ENCODE measurements around the gene ZFYVE9. TPM values are rescaled to one million over a fixed set of nuclear protein-coding genes. Genes with fewer than 3 reads are reported as not detected.
"Not testable (repeated sequence)": the region's sequence is repeated elsewhere in the genome, so short reads cannot be mapped to it uniquely, and the experiment has no call there.

ZFYVE9 gene
- total RNA-seq, 1 donor from 2014 or later = 40.0 TPM

DNA sequence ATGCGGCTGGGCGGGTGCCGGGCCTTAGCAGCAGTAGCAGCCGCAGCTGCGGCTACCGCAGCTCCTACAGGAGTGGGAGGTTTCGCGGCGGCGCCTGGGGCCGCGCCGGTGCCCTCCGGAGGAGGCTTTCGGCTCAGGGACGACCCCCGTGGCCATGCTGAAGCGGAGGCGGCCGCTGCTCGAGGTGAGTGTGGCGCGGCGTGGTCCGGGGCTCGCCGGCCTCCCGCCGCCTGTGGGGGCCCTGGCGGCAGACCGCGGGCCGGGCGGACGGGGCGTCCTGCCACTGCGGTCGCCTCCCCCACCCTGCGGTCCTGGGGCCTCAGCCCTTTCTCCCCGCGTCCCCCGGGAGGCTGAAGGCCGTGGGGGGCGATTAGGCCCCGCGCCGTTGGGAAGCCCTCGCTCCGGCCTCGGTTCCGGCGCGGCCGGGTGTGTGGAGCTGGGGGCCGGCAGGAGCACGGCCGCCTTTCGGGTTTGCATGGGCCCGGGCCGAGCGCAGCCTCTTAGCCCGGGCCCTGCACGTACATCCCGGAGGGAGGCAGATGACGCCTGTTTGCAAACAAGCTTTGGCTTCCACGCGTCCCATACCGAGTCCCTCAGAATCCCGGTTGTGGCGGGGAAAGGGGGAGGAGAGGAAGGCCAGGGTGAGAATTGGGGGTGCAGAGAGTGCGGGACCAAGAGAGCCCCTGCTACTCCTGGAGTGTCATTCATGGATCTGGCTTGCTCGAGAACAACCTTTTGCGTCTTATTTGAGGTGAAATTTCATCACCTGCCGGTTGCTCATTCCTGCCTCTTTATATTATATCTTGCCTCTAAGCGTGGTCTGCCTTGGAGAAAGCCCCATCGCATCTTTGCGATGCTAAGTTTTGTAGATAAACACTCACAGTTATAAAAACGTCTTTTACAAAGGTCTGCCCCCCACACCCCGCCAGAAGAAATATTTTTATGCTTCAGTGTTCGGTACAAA, 613 bp downstream of the ZFYVE9 start:
- peak; percentile 35 for DNase-seq (ENCODE audit: low spot score, unreplicated experiment)
- peaks cover 5% of the 10 kb centered on the region for H3K27me3 Mint-ChIP-seq
- H3K4me3 Mint-ChIP-seq (ENCODE audit: low read depth) = peak overlapping the region; percentile 88
- TF ChIP-seq, protein P1, sequence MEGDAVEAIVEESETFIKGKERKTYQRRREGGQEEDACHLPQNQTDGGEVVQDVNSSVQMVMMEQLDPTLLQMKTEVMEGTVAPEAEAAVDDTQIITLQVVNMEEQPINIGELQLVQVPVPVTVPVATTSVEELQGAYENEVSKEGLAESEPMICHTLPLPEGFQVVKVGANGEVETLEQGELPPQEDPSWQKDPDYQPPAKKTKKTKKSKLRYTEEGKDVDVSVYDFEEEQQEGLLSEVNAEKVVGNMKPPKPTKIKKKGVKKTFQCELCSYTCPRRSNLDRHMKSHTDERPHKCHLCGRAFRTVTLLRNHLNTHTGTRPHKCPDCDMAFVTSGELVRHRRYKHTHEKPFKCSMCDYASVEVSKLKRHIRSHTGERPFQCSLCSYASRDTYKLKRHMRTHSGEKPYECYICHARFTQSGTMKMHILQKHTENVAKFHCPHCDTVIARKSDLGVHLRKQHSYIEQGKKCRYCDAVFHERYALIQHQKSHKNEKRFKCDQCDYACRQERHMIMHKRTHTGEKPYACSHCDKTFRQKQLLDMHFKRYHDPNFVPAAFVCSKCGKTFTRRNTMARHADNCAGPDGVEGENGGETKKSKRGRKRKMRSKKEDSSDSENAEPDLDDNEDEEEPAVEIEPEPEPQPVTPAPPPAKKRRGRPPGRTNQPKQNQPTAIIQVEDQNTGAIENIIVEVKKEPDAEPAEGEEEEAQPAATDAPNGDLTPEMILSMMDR (IDR thresholded peaks at IDR 0.05; ENCODE audit: unreplicated experiment) = peak; percentile 22
- H3K4me1 Mint-ChIP-seq (ENCODE audit: low read depth) = peaks cover 14% of the 10 kb centered on the region
- no peaks in the 10 kb centered on the region for H3K36me3 Mint-ChIP-seq (ENCODE audit: insufficient read depth)
- no peaks in the 10 kb centered on the region for H3K9me3 Mint-ChIP-seq (ENCODE audit: low read depth)
- peak overlapping the region; percentile 91 for H3K27ac Mint-ChIP-seq

DNA sequence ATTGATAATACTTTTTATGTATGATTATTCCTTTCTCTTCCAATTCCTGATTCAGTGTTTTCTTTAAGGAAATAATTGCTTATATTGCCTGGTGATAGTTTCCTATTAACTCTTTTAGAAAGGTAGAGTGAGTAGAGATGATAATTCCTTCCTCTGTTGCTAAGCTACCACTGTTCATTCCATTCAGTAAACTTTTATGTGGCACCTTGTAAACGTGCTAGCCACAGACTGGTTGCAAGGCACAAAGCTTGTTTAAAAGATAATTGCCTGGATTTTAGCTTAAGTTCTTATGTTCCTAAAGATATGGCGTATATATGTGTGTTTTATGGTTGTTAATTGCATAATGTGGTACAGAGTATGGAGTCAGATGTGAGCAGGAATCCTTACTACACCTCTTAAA, 3.2 kb downstream of the ZFYVE9 start:
- Mint-ChIP-seq H3K27me3 (no peaks in the 10 kb centered on the region), H3K36me3 (ENCODE audit: insufficient read depth) (no peaks in the 10 kb centered on the region), H3K4me3 (ENCODE audit: low read depth) (no peak overlapping the region), H3K9me3 (ENCODE audit: low read depth) (no peaks in the 10 kb centered on the region), H3K27ac (no peak overlapping the region), H3K4me1 (ENCODE audit: low read depth) (peaks cover 16% of the 10 kb centered on the region)
- TF ChIP-seq, protein P1 (IDR thresholded peaks at IDR 0.05; ENCODE audit: unreplicated experiment) = no peak
- no peak for DNase-seq (ENCODE audit: low spot score, unreplicated experiment)

DNA sequence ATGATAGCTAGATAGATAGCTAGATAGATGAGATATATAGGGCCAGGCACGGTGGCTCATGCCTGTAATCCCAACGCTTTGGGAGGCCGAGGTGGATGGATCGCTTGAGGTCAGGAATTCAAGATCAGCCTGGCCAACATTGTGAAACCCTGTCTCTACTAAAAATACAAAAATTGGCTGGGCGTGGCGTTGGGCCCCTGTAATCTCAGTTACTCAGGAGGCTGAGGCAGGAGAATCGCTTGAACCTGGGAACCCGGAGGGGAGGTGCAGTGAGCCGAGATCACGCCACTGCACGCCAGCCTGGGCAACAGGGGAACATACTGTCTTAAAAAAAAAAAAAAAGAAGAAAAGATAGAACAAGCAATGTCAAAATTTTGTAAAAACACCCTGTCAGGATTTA, 8.6 kb downstream of the ZFYVE9 start:
- not testable (repeated sequence) for H3K4me1 Mint-ChIP-seq (ENCODE audit: low read depth); H3K27me3 Mint-ChIP-seq; H3K4me3 Mint-ChIP-seq (ENCODE audit: low read depth); H3K36me3 Mint-ChIP-seq (ENCODE audit: insufficient read depth); DNase-seq (ENCODE audit: low spot score, unreplicated experiment); H3K9me3 Mint-ChIP-seq (ENCODE audit: low read depth)
- H3K27ac Mint-ChIP-seq = peak overlapping the region; percentile 60

DNA sequence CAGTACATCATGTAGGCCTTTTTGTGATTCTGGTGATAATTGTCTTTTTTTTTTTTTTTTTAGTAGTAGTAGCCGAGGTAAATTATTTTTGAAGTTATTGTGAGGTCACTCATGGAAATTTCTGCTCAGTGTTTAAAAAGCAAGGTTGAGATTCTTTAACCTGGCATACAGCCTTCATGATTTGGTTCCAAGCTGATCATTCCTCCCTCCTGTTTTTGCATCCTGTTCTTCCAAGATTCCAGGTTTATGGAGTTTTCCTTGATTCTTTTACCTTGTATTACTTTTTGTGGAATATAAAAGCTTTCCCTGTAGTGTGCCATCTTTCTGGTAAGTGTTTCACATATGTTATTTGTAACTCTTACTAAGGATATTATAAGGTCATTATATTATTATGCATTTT, 9.1 kb downstream of the ZFYVE9 start:
- TF ChIP-seq, protein P1 (IDR thresholded peaks at IDR 0.05; ENCODE audit: unreplicated experiment) = no peak
- no peak for DNase-seq (ENCODE audit: low spot score, unreplicated experiment)
- Mint-ChIP-seq H3K4me1 (ENCODE audit: low read depth) (peaks cover 3% of the 10 kb centered on the region), H3K27ac (no peak overlapping the region), H3K27me3 (no peaks in the 10 kb centered on the region), H3K36me3 (ENCODE audit: insufficient read depth) (no peaks in the 10 kb centered on the region), H3K4me3 (ENCODE audit: low read depth) (no peak overlapping the region), H3K9me3 (ENCODE audit: low read depth) (peaks cover 2% of the 10 kb centered on the region)

DNA sequence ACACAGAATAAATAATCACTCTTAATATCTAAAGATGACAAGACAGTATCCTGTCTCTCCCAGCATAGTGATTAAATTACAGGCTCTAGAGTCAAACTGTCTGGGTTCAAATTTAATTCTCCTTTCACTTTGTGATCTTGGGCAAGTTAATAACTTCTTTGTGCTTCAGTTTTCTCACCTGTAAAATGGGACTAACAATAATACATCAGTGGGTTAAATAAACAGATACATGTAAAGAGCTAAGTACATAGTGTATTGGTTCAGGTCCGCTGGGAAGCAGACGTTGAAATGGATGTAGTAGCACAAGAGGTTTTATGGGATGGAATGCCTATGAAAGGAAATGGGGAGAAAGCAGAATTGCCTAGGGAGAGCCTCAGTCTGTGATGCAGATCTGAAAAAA, 10.7 kb downstream of the ZFYVE9 start:
- Mint-ChIP-seq H3K4me3 (ENCODE audit: low read depth) (no peak overlapping the region), H3K27me3 (no peaks in the 10 kb centered on the region), H3K36me3 (ENCODE audit: insufficient read depth) (no peaks in the 10 kb centered on the region), H3K27ac (no peak overlapping the region), H3K9me3 (ENCODE audit: low read depth) (peaks cover 6% of the 10 kb centered on the region), H3K4me1 (ENCODE audit: low read depth) (peaks cover 3% of the 10 kb centered on the region)
- TF ChIP-seq, protein P1 (IDR thresholded peaks at IDR 0.05; ENCODE audit: unreplicated experiment) = no peak
- no peak for DNase-seq (ENCODE audit: low spot score, unreplicated experiment)

DNA sequence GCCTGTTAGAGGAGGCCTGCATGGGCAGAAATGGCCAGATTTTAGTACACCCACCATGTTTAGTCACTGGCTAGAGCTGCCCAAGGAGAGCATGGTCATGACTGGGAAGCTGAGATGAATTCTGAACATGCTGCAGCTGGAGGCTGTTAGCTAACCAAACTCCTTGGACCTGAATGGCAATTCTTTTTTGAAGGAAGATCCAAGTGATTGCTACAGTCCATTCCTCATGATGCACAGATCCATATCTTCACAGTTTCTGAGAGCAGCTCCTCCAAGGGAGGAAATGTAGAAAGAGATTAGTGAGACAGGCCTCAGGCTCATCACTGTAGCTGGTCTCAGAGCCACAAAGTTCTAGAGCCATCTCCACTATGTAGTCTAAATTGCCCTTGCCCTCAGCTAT, 11.1 kb downstream of the ZFYVE9 start:
- Mint-ChIP-seq H3K4me3 (ENCODE audit: low read depth) (no peak overlapping the region), H3K9me3 (ENCODE audit: low read depth) (peaks cover 11% of the 10 kb centered on the region), H3K27ac (no peak overlapping the region), H3K27me3 (no peaks in the 10 kb centered on the region), H3K4me1 (ENCODE audit: low read depth) (peaks cover 3% of the 10 kb centered on the region), H3K36me3 (ENCODE audit: insufficient read depth) (peaks cover 3% of the 10 kb centered on the region)
- TF ChIP-seq, protein P1 (IDR thresholded peaks at IDR 0.05; ENCODE audit: unreplicated experiment) = no peak
- DNase-seq (ENCODE audit: low spot score, unreplicated experiment) = no peak

Measured in progenitor cell of endocrine pancreas (in vitro differentiated cells).